ENCODE data around the gene AP2A2.

AP2A2 gene

DNA sequence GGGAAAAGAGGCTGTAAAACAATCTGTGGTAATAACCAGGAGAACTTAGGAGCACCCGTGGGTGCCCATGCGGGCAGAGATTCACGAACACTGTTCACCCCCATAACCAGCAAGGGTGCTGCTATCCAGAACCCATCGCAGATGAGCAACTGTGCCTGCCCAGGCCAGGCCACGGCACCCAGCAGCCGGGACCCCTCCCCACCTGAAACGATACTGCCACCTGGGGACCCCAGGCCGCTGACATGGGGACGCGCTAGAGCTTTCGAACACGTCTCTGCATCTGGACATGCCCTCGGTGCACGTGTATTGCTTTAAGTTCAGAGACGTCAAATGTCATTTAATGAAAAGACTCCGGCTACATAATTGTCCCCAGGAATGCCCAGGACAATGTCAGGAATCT, 134.7 kb downstream of the AP2A2 start:
- Histone ChIP-seq H3K4me3 (no peak overlapping the region), H3K9me3 (peaks cover 7% of the 10 kb centered on the region), H4K20me1 (no peaks in the 10 kb centered on the region), H3K27me3 (no peaks in the 10 kb centered on the region), H3K36me3 (no peaks in the 10 kb centered on the region), H3K27ac (no peak overlapping the region), H3K9ac (no peak overlapping the region), H3K4me1 (peaks cover 44% of the 10 kb centered on the region), H3K4me2 (no peak overlapping the region)
- TF ChIP-seq Cebpa-rat (IDR thresholded peaks at IDR 0.05), result no peak

DNA sequence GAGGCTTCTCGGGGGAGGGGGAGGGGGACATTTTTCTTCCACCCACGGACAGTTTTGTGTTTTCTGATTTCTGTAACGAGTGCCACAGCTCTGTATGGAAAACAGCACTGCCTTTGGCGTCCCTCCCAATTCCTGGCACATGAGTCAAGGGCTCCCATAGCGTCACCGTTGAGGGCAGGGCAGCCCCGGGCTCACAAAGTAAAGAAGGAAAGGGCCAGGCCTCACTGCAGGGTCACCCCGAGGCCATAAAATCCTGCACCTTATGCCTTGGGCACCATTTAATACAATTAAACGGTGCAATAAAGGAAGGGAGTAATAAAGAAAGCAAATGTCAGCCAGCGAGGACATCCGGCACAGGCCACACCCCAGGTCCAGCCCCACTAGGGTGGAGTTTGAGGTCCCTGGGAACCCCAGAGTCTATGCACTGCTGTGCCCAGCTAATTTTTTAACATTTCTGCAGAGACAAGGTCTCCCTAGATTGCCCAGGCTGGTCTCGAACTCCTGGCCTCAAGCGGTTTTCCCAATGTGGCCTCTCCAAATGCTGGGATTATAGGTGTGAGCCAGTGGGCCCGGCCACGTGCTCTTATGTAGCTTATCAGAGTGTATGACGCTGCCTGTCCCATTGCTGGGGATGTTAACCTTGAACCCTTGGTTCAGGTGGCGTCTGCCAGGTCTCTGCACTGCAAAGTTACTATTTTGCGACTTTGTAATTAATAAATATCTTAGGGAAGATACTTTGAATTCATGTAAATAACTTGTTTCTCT, 135.4 kb downstream of the AP2A2 start:
- Histone ChIP-seq H3K9me3 (peaks cover 7% of the 10 kb centered on the region), H3K36me3 (no peaks in the 10 kb centered on the region), H3K4me2 (no peak overlapping the region), H4K20me1 (no peaks in the 10 kb centered on the region), H3K27ac (no peak overlapping the region), H3K27me3 (no peaks in the 10 kb centered on the region), H3K4me3 (no peak overlapping the region), H3K9ac (no peak overlapping the region), H3K4me1 (peaks cover 38% of the 10 kb centered on the region)
- TF ChIP-seq Cebpa-rat (IDR thresholded peaks at IDR 0.05), result no peak
